ENCODE measurements around the gene CPT1B.

DNA sequence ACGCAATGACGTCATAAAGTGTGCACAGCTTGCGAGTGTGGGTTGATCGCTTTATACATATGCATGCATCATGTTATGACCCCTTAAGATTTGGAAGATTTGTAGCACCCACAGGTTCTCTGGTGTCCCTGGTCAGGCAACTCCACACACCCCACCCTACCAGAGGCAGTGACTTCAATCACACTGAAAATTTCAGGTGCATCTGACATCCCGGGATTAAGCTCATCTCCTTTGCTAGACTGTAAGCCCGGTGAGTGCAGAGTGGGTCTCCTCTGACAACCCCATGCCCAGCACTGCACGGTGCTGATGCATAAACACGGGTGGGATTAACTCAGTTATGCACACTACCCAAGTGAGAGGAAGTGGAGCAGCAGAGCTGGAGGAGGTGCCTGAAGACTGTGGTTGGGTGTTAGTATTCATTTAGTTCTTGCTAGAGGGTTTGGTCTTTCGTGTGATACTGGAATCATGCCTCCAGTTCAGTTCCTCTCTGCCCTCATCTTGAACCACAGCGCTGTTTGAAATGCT is 43.2 kb upstream of the CPT1B start:
- TF ChIP-seq, protein P1, sequence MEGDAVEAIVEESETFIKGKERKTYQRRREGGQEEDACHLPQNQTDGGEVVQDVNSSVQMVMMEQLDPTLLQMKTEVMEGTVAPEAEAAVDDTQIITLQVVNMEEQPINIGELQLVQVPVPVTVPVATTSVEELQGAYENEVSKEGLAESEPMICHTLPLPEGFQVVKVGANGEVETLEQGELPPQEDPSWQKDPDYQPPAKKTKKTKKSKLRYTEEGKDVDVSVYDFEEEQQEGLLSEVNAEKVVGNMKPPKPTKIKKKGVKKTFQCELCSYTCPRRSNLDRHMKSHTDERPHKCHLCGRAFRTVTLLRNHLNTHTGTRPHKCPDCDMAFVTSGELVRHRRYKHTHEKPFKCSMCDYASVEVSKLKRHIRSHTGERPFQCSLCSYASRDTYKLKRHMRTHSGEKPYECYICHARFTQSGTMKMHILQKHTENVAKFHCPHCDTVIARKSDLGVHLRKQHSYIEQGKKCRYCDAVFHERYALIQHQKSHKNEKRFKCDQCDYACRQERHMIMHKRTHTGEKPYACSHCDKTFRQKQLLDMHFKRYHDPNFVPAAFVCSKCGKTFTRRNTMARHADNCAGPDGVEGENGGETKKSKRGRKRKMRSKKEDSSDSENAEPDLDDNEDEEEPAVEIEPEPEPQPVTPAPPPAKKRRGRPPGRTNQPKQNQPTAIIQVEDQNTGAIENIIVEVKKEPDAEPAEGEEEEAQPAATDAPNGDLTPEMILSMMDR (IDR thresholded peaks at IDR 0.05), result no peak
- TF ChIP-seq POLR2A (IDR thresholded peaks at IDR 0.05), result no peak

All from uterus (tissue), 2 donors.